OCI-LY7 (cell line): ENCODE measurements around the gene KCNT1. TPM values are rescaled to one million over a fixed set of nuclear protein-coding genes. Genes with fewer than 3 reads are reported as not detected.

Experiments
- Bru-seq: library from RNA; stranded (reverse); fragments of 400-500 nt; gene quantifications from one replicate; lab custom pipeline; 2021; lab: Mats Ljungman, UMichigan
- BruChase-seq, 2 experiments: library from RNA; stranded (reverse); fragments of 400-500 nt; gene quantifications; one replicate each; lab custom pipeline; 2021; lab: Mats Ljungman, UMichigan
- BruUV-seq: library from RNA; stranded (reverse); fragments of 400-500 nt; replicated peaks from 2 replicates; lab custom pipeline; 2021; lab: Mats Ljungman, UMichigan
- CTCF ChIA-PET: fragments of 300-600 bp; sonication (Branson Sonifier 250); formaldehyde crosslinking; loops from one replicate; lab custom pipeline; 2022; ENCODE audit warnings: antibody characterized with exemption; ENCODE audit not compliant: unreplicated experiment; lab: Charles Lee
- POLR2A ChIA-PET: fragments of 300-600 bp; sonication (Branson Sonifier 250); formaldehyde crosslinking; loops from one replicate; lab custom pipeline; 2022; ENCODE audit warnings: antibody characterized with exemption; lab: Charles Lee
- DNase-seq: peaks from one replicate; pipeline ENCODE4 v3.0.0-alpha.2; 2015; ENCODE audit warnings: low spot score
- H2AFZ ChIP-seq: fragments of 200-600 bp; sonication (generic), shearing (Covaris generic); 2 replicates; pipeline ENCODE4 v1.6.1; 2014; ENCODE audit warnings: mild to moderate bottlenecking, antibody characterized with exemption, low read length, moderate library complexity
- H3K27ac ChIP-seq: fragments of 200-600 bp; sonication (generic); 2 replicates; pipeline ENCODE4 v1.5.1; 2014; ENCODE audit warnings: mixed run types, low read depth, mild to moderate bottlenecking, moderate library complexity, low read length, inconsistent platforms; ENCODE audit not compliant: poor library complexity, severe bottlenecking
- H3K36me3 ChIP-seq: fragments of 200-600 bp; sonication (generic); 2 replicates; pipeline ENCODE4 v1.6.1; 2014; ENCODE audit warnings: mild to moderate bottlenecking, antibody characterized with exemption, low read length, moderate library complexity, mixed read lengths; ENCODE audit not compliant: insufficient read depth
- H3K4me1 ChIP-seq: fragments of 200-600 bp; sonication (generic); 2 replicates; pipeline ENCODE4 v1.5.1; 2014; ENCODE audit warnings: mild to moderate bottlenecking, low read length; ENCODE audit not compliant: insufficient read depth, poor library complexity, severe bottlenecking
- H3K4me2 ChIP-seq: fragments of 200-600 bp; sonication (generic); 2 replicates; pipeline ENCODE4 v1.6.1; 2014; ENCODE audit warnings: mild to moderate bottlenecking, low read length
- H3K4me3 ChIP-seq: fragments of 200-600 bp; sonication (generic); 2 replicates; pipeline ENCODE4 v1.5.1; 2014; ENCODE audit warnings: mild to moderate bottlenecking, low read depth, low read length; ENCODE audit not compliant: poor library complexity, severe bottlenecking
- H3K79me2 ChIP-seq: fragments of 200-600 bp; sonication (generic); 2 replicates; pipeline ENCODE4 v1.6.1; 2016; ENCODE audit warnings: low read depth, mild to moderate bottlenecking, low read length, moderate library complexity, mixed read lengths; ENCODE audit not compliant: insufficient read depth
- H3K9me2 ChIP-seq: fragments of 200-600 bp; sonication (generic); 2 replicates; pipeline ENCODE4 v1.6.1; 2016; ENCODE audit warnings: mild to moderate bottlenecking, low read length, mixed read lengths; ENCODE audit not compliant: insufficient read depth
- H3K9me3 ChIP-seq: fragments of 200-600 bp; sonication (generic); 2 replicates; pipeline ENCODE4 v1.6.1; 2014; ENCODE audit warnings: mild to moderate bottlenecking, mixed run types, low read length, mixed read lengths
- H4K20me1 ChIP-seq: fragments of 200-600 bp; sonication (generic); 2 replicates; pipeline ENCODE4 v1.6.1; 2014; ENCODE audit warnings: mild to moderate bottlenecking, antibody characterized with exemption, low read length, moderate library complexity, mixed read lengths; ENCODE audit not compliant: insufficient read depth
- CTCF ChIP-seq: fragments of 200-600 bp; sonication (generic); conservative IDR thresholded peaks from 2 replicates; pipeline ENCODE4 v1.5.1; 2014; ENCODE audit warnings: mild to moderate bottlenecking, antibody characterized with exemption, low read length, moderate library complexity, mixed read lengths
- EZH2phosphoT487 ChIP-seq: fragments of 200-600 bp; sonication (generic); IDR thresholded peaks from 2 replicates; pipeline ENCODE4 v1.6.1; 2018; ENCODE audit warnings: low read depth, borderline replicate concordance, mild to moderate bottlenecking, mixed run types, antibody characterized with exemption, low read length, moderate library complexity, mixed read lengths
- intact Hi-C: fragments of 100-400 bp; cut with micrococcal nuclease; formaldehyde crosslinking; loops from one replicate; pipeline ENCODE4 v1.10.0; 2022; ENCODE audit not compliant: unreplicated experiment
- long read RNA-seq: library from polyadenylated mRNA; stranded (forward); transcript quantifications from one replicate; pipeline ENCODE4 v2.0.0, GENCODE V29; 2022
- total RNA-seq, 2 experiments: library from RNA; depleted of rRNA in 1 of 2; stranded (reverse); fragments of >200 nt in 1 of 2; shearing (Covaris generic) in 1 of 2; gene quantifications; 2 replicates each; pipeline ENCODE4 v1.2.3, GENCODE V29; 2014 to 2022

Gene KCNT1
- total RNA-seq (2014; rRNA removed; shearing (Covaris generic)) (not detected in 2 replicates), total RNA-seq (2022) (not detected in 2 replicates), Bru-seq, nascent RNA (percentile 2 among the genes with signal in this experiment), BruChase-seq, experiment 1, labeled RNA remaining after a 6-hour chase (not detected), BruChase-seq, experiment 2, labeled RNA remaining after a 2-hour chase (not detected)
- long read RNA-seq = 0 reads

- H3K4me1 ChIP-seq = no peaks in the 10 kb centered on the region
- H3K27ac ChIP-seq = no peak within 1 kb of the TSS
- intact Hi-C loops = no loop called here
- peak; percentile 81 for TF ChIP-seq CTCF
- TF ChIP-seq EZH2phosphoT487 = no peak
- no peaks in the 10 kb centered on the region for H3K36me3 ChIP-seq
- H3K4me2 ChIP-seq = no peak within 1 kb of the TSS
- H2AFZ ChIP-seq = no peak within 1 kb of the TSS
- no TSS peak for BruUV-seq
- ChIA-PET CTCF (no interaction called here), POLR2A (no interaction called here)
- DNase-seq = peak; percentile 22
- H3K9me3 ChIP-seq = no peaks in the 10 kb centered on the region
- H3K4me3 ChIP-seq = no peak within 1 kb of the TSS
- no peaks in the 10 kb centered on the region for H3K79me2 ChIP-seq
- H3K9me2 ChIP-seq = no peaks in the 10 kb centered on the region
- H4K20me1 ChIP-seq = no peaks in the 10 kb centered on the region
These were observed at the start of gene KCNT1 for GRCh38 chr9:135701959-135702721. Gene KCNT1, plus strand, starts transcription at chr9:135702185. Its CDS starts 74 bp downstream, at chr9:135702259.

- no peaks in the 10 kb centered on the region for H4K20me1 ChIP-seq
- CTCF ChIA-PET = no interaction called here
- TF ChIP-seq EZH2phosphoT487 = no peak
- TF ChIP-seq CTCF = no peak
These were observed 46.7 kb upstream of the KCNT1 start for GRCh38 chr9:135655317-135655716.

GRCh38 chr9:135657416-135657815 is 44.6 kb upstream of the KCNT1 start:
- TF ChIP-seq EZH2phosphoT487 = no peak
- TF ChIP-seq CTCF = no peak
- no peaks in the 10 kb centered on the region for H4K20me1 ChIP-seq
- no peaks in the 10 kb centered on the region for H3K4me1 ChIP-seq
- CTCF ChIA-PET = no interaction called here
- intact Hi-C loops = no loop called here
- no peak overlapping the region for H2AFZ ChIP-seq
- DNase-seq = no peak
- H3K9me2 ChIP-seq = no peaks in the 10 kb centered on the region
- H3K79me2 ChIP-seq = no peaks in the 10 kb centered on the region
- H3K4me2 ChIP-seq = no peak overlapping the region
- no peaks in the 10 kb centered on the region for H3K9me3 ChIP-seq
- no peaks in the 10 kb centered on the region for H3K36me3 ChIP-seq
- POLR2A ChIA-PET = interaction anchor here (0.5 kb wide), 1 partner anchor 9 kb away, joined by 3 read pairs; no protein-coding TSS in a partner anchor
- H3K4me3 ChIP-seq = no peak overlapping the region
- H3K27ac ChIP-seq = no peak overlapping the region
- BruUV-seq = no TSS peak

More at GRCh38 chr9:135655317-135655716, 46.7 kb upstream of the KCNT1 start:
- Histone ChIP-seq H3K27ac (no peak overlapping the region), H3K4me3 (no peak overlapping the region), H3K4me2 (no peak overlapping the region), H2AFZ (no peak overlapping the region), H3K79me2 (no peaks in the 10 kb centered on the region), H3K9me3 (0 out of 2 replicates have a peak, but pooled peaks cover under 1% of the 10 kb centered on the region), H3K9me2 (no peaks in the 10 kb centered on the region), H3K36me3 (no peaks in the 10 kb centered on the region), H3K4me1 (no peaks in the 10 kb centered on the region)
- DNase-seq = no peak
- POLR2A ChIA-PET = interaction anchor here (0.6 kb wide), 1 partner anchor 950 kb away, joined by 3 read pairs; no protein-coding TSS in a partner anchor
- no TSS peak for BruUV-seq
- intact Hi-C loops = no loop called here
